HTERT RPE-1 (cell line): Measurements from ENCODE around the gene TERT.
"Not testable (repeated sequence)": the region's sequence is repeated elsewhere in the genome, so short reads cannot be mapped to it uniquely, and the experiment has no call there.

Experiments used
- in situ Hi-C: fragments of 300-500 bp; cut with MboI; formaldehyde crosslinking; loops from 4 replicates; pipeline ENCODE4 v1.14.3; 2020; ENCODE audit warnings: low sequenced_read_pairs

Gene TERT

DNA sequence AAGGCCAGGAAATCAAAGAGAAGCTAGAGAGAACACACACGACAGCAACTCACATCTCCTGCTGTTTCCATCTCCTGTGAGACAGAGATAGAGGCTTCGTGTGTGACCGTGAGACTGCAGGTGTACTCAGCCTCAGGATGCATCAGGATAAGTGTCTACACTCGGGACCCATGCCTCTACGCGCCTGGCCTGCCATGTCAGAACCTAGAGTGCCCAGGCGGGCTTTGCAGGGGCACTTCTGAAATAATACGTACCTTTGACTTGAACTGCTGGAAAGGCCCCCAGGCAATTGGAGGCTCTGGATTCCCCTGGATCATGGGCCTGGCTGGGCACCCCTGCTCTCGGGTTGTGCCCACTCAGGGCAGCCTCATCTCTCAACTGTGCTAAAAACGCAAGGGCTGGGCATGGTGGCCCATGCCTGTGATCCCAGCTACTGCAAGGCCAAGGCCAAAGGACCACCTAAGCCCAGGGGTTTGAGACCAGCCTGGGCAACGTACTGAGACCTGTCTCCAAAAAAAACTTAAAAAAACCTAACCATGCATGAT lies 37.1 kb upstream of the TERT start:
- in situ Hi-C loops, result no loop called here

DNA sequence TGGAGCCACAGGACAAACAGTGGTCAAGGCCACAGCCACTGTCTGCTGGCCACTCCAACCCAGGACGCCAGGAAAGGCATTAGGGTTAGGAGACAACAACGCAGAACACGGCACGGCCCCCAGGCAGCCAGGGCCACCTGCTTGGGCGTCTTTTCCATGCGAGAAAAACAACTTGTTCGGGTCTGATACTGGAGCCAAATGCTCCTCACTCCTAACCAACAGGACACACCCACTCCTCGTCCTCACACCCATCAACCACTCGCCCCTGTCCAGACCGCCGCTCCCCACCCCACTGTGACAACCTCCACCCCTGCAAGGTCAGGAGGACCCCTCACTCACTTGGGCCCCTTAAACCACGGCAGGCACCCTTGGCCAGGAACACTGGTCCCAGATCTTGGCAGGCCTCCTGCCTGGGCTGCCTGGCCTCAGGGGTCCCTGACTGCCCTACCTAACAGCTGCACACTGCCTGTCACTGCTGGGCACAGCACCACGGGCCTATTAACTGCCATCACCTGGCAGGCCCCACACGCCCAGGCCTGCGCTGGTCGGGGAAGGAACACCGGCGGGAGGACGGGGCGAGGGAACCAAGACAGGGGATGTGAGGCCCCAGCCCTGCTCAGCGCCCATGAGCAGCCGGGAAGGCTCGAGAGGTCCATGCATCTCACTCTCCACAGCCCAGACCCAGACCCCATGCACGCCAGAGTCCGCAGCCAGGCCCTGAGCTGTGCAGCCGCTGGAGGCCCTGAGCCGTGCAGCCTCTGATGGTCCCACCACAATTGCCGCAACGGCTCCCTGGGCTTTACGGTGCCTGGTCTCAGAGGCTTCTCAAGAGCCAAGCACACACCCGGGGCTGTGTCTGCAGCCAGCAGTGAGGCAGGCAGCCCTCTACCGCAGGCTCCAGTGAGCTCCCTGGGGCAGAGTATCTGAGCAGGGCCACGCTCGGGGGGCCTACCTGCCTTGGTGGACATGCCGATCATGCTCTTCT lies 36.3 kb upstream of the TERT start:
- in situ Hi-C loops, result no loop called here

DNA sequence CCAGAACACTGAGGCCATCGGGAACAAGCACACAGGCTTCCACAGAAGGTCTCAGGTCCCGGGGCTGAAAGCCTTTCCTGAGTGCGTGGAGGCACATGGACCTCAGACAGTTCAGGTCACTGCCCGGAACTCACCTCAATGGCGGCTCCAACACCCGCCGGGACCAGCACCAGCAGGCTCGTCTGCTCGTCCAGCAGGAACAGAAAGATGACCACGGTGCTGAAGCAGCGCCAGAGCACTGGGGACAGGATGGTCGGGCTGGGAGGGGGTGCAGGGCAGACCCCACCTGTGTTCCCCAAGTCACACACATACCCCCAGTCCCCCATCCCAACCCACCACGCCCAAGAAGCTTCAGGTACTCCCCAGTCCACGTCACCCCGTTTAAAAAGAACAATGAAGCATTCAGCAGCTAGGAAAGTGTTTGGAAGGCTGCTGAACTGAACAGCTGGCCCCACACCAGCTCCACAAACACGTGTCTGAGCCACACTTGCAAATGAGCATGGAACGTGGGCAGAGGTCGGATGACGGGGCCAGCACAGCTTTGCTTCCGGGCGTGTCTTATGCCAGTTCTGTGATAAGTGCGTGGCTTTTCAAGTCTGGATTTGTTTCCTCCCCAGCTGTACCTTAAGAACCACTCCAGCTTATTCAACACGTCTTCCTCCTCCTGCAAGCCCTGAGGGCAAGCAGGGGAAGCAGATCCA lies 35.4 kb upstream of the TERT start:
- in situ Hi-C loops, result no loop called here

DNA sequence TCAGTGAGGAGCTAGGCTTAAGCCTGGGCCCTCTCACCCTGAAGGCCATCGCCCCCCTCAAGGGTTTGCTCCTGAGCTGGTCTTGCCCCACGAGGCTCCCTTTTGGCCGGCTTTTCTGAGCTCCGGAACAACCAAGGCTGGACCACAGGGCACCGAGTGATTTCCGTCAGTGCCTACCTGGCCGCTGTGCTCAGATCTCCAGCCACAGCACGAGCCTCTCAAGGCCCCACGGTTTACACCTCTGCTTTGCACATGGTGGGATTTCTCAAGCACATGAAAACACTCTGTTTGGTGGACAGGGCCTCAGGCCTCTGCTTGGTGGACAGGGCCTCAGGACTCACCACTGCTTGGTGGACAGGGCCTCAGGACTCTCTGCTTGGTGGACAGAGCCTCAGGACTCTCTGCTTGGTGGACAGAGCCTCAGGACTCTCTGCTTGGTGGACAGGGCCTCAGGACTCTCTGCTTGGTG lies 34.3 kb upstream of the TERT start:
- in situ Hi-C loops, result no loop called here

DNA sequence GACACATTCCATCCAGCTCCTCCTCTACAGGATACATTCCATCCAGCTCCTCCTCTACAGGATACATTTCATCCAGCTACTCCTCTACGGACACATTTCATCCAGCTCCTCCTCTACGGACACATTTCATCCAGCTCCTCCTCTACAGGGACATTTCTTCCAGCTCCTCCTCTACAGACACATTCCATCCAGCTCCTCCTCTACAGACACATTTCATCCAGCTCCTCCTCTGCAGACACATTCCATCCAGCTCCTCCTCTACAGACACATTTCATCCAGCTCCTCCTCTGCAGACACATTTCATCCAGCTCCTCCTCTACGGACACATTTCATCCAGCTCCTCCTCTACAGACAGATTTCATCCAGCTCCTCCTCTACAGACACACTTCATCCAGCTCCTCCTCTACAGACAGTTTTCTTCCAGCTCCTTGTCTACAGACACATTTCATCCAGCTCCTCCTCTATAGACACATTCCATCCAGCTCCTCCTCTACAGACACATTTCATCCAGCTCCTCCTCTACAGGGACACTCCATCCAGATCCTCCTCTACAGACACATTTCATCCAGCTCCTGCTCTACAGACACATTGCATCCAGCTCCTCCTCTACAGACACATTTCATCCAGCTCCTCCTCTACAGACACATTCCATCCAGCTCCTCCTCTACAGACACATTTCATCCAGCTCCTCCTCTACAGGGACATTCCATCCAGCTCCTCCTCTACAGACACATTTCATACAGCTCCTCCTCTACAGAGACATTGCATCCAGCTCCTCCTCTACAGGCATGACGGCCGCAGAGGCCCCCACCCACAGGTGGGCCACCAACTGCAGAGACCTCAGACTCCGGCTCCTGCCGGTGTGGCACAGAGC lies 33.6 kb upstream of the TERT start:
- in situ Hi-C loops, result not testable (repeated sequence)

DNA sequence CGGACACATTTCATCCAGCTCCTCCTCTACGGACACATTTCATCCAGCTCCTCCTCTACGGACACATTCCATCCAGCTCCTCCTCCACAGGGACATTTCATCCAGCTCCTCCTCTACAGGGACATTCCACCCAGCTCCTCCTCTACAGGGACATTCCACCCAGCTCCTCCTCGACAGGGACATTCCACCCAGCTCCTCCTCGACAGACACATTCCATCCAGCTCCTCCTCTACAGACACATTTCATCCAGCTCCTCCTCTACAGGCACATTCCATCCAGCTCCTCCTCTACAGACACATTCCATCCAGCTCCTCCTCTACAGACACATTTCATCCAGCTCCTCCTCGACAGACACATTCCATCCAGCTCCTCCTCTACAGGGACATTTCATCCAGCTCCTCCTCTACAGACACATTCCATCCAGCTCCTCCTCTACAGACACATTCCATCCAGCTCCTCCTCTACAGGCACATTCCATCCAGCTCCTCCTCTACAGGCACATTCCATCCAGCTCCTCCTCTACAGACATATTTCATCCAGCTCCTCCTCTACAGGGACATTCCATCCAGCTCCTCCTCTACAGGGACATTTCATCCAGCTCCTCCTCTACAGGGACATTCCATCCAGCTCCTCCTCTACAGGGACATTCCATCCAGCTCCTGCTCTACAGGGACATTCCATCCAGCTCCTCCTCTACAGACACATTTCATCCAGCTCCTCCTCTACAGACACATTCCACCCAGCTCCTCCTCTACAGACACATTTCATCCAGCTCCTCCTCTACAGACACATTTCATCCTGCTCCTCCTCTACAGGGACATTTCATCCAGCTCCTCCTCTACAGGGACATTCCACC lies 32.3 kb upstream of the TERT start:
- in situ Hi-C loops, result not testable (repeated sequence)

DNA sequence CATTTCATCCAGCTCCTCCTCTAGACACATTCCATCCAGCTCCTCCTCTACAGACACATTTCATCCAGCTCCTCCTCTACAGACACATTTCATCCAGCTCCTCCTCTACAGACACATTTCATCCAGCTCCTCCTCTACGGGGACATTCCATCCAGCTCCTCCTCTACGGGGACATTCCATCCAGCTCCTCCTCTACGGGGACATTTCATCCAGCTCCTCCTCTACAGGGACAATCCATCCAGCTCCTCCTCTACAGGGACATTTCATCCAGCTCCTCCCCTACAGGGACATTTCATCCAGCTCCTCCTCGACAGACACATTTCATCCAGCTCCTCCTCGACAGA lies 31.6 kb upstream of the TERT start:
- in situ Hi-C loops, result not testable (repeated sequence)

DNA sequence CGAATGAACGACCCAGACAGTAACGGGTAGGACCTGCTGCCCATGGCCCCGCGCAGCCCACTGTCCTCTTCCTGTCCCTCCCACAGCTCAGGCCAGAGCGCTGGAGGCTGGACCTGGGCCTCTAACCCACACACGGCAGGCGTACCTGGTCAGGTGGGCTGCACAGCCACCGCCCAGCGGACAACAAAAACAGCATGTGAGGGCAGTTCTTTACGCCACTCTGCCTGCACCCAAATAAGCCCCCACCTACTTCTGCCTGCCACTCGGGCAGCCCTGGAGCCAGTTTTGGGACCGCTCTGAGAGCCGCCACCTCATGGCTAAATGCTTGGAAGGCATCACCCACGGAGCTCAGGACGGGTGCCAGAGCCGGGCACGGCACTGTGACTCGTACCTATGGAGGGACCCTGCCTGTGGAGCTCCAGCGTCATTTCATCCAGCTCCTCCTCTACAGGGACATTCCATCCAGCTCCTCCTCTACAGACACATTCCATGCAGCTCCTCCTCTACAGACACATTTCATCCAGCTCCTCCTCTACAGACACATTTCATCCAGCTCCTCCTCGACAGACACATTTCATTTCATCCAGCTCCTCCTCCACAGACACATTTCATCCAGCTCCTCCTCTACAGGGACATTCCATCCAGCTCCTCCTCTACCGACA lies 31.1 kb upstream of the TERT start:
- in situ Hi-C loops, result no loop called here

DNA sequence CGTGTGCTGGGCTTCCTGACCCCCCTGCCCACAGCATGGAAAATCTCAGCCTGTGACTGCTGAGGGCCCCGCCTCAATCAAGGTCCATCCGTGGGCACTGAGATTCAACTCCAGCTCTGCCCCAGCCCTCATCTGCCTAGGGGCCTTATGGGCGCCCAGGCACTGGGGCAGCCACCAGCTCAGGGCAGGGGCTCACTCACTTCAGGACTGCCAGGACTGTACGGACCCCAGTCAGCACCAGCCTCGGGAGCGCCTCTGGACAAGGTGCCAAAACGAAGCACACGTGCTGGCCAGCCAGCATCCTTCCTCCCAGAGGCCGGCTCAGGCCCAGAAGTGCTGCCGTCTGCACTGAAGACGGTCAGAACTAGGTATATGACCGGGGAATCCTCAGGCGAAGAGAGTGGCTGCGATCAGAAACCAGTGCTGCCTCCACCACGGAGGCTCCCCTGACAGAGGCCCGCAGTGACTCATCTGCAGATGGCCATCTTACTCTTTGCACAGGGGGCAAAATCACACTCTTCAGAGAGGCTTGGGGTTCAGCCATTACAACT lies 30.4 kb upstream of the TERT start:
- in situ Hi-C loops, result no loop called here

DNA sequence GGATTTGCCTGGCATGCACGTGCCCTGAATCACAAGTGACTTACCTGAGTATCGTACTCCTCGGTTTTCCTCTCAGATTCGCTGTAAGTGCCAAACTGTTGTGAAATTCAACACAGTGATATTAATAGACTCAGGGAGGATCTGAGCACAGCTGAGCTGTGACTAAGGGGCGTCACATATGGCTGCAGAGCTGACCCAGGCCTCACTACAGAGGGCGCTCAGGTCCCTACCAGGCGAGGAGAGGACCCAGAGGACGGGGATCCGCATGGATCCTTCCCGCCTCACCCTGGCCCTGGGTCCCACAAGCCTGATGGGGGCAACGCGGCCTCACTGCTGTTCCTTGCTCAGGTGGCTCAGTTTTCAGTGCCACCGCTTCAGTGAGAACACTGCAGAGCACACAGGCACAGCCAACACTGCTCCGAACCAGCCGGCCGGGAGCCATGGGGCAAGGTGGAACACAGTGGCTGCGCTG lies 29.9 kb upstream of the TERT start:
- in situ Hi-C loops, result no loop called here

DNA sequence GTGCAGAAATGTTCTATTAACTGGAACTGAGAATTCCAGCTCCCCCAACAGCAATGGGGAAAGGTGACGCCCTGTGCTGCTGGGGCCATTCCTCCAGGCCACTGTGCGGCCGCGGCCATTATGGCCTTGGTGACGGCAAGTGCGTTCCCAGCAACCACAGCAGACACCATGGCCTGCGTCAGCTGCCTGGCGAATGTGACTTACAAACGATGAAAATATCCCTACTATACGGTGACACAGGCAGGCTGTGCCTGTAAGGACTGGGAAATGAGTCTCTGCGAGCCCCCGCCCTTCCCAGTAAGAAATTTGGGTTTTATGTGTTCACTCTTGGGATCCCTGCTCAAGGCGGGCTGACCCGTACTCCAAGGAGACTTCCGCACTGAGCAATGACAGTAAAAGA lies 29.4 kb upstream of the TERT start:
- in situ Hi-C loops, result no loop called here

DNA sequence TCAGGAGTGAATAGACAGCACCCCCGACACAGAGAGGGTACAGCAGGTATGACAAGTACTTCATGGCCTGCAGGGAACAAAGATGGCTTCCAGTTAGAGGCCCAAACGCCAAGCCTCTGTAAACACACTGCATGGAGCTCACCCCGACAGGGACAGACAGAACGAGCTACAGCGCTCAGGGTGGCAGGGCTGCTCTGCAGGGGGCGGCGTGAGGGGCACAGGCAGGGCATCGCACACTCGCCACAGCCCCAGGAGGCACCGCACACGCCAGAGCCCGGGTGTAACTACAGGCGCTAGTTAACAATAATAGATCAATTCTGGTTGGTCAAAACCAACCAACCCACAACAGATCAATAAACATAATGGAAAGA lies 28.9 kb upstream of the TERT start:
- in situ Hi-C loops, result no loop called here

DNA sequence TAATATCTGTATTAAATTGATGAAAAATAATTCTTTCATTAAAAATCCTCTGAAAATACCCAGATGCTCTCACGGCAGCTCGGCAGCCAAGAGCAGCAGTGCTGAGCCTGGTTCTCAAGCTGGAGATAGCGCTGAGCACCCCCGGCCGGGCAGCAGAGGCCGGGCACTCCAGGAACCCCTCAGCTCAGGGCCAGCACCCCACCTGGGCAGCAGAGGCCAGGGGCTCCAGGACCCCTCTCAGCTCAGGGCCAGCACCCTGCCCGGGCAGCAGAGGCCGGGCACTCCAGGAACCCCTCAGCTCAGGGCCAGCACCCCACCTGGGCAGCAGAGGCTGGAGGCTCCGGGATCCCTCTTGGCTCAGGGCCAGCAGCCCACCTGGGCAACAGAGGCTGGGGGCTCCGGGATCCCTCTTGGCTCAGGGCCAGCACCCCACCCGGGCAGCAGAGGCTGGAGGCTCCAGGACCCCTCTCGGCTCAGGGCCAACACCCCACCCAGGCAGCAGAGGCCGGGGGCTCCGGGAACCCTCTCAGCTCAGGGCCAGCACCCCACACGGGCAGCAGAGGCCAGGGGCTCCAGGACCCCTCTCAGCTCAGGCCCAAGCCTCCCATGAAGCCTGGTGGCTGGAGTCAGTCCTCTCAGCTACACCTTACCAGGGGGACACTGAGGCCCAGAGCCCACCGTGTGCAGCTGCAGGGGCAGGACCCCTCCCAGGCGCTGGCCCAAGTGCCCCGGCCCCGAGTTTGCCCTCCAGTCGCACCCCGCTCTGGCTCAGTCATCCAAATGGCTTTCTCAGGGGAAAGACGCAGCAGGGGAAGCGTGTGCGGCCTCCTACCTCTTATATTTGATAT lies 28.3 kb upstream of the TERT start:
- in situ Hi-C loops, result no loop called here

DNA sequence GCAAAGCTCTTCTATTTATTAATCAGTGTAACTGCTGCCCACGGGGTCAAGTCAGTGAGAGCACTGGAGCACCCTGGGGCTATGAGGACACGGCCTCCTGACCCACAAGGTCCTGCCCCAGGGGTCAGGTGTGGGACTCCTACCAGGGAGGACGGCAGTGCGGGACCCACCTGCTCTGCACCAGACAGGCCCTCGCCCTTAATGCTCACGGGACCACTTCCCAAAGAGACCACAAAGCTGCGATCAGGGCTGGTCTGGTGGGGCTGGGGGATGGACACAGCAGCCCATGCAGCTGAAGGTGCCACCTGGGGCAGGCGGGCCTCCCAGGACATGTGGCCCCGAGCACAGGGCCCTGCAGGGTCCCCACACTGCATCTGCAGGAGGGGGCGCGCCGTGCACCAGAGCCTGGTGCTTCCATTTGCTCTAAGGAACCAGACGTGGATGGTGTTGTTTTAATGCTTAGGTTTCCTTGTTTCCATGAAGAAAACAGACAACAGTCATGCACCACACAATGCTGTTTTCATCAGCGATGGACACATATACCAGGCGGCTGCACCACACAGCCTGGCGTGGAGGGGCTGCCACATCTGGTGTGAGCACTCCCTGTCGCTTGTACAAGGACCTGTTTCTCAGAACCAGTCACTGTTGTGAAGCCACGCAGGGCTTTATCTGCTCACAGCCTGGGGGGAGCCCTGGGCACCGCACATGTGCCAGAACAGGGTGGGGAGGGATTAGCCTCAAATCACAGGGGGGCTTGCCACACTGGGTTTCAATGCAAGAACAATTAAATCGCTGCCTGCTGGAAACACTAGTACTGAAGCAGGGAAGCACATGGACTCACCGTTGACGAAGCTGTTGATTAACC lies 27.4 kb upstream of the TERT start:
- in situ Hi-C loops, result no loop called here

DNA sequence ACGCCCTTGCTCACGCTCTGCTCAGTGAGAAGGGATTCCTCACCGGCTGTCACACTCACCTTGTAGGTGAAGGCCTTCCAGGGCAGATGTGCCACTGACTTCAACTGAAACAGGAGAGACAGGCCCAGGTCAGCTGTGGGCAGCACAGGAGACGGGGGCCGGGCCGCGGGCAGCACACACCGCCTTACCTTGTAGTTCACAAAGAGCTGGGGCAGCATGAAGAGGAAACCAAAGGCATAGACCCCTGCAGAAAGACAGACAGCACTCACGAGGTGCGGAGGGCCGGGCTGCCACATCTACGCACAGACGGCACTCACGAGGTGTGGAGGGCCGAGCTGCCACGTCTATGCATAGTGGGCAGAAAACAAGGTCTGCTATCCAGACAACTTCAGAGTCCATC lies 26.7 kb upstream of the TERT start:
- in situ Hi-C loops, result no loop called here

DNA sequence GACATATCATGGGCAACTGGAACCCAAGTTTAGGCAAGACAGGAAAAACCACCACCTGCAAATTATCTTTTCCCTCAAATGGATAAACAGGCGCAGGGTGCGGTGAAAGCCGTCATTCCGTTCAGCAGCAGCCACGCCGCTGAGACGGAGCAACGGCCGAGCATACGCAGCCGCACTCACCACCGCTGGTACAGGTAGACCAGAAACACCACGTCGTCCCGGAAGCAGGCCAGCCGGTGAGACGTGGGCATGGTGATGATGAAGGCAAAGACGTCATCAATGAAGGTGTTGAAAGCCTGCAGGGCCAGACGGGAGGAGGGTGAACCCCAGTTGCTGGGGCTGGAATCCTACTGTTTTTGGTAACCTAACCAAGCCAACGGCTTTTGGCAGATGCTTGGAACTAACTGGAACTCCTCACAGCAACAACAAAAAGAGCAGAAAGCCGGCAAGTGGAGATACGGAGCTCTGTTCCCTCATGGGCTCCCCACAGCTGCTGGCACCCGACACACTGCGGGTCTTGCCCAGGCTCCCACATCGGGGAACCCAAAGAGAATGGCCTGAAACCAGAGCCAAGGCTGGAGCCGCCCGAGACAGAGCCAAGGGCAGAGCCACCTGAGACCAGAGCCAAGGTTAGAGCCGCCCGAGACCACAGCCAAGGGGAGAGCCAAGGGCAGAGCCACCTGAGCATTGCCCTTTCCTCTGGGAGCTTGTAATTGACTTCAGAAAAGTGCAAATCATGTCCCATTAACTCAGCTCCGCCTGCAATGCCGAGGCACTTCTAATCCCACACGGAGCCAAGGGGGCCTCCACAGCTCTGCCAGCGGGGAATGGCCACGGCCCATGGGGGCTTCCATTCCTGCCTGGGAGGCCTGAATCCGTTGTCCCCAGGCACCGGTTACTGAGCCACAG lies 25.8 kb upstream of the TERT start:
- in situ Hi-C loops, result no loop called here
